GM12878 (cell line): Measurements from ENCODE around the gene HBQ1. TPM values are rescaled to one million over a fixed set of nuclear protein-coding genes. Genes with fewer than 3 reads are reported as not detected.

Experiments
- BRCA1 ChIP-seq: IDR thresholded peaks from 2 replicates; pipeline ENCODE4 v1.6.1; 2011; ENCODE audit warnings: low read depth, low read length, improper control_type of control experiment
- CEBPZ ChIP-seq: fragments of 150-350 bp; IDR thresholded peaks from 2 replicates; pipeline ENCODE4 v1.6.1; 2016; ENCODE audit warnings: low read depth, low read length
- E4F1 ChIP-seq: fragments of 450-650 bp; IDR thresholded peaks from 2 replicates; pipeline ENCODE4 v1.6.1; 2018; ENCODE audit warnings: borderline replicate concordance, mild to moderate bottlenecking; ENCODE audit not compliant: partially characterized antibody
- ESRRA ChIP-seq: IDR thresholded peaks from 2 replicates; pipeline ENCODE4 v1.6.1; 2012; ENCODE audit warnings: mild to moderate bottlenecking, low read length, improper control_type of control experiment
- HDGF ChIP-seq: fragments of 450-650 bp; IDR thresholded peaks from 2 replicates; pipeline ENCODE4 v1.6.1; 2016; ENCODE audit warnings: antibody characterized with exemption
- KDM1A ChIP-seq: fragments of 200-600 bp; sonication (generic); IDR thresholded peaks from 2 replicates; pipeline ENCODE4 v1.6.1; 2016; ENCODE audit warnings: borderline replicate concordance
- NFYA ChIP-seq: IDR thresholded peaks from 2 replicates; pipeline ENCODE4 v1.6.1; 2011; ENCODE audit warnings: low read depth, mild to moderate bottlenecking, low read length, improper control_type of control experiment, borderline replicate concordance
- NKRF ChIP-seq: fragments of 450-650 bp; conservative IDR thresholded peaks from 2 replicates; pipeline ENCODE4 v1.6.1; 2017; ENCODE audit warnings: mild to moderate bottlenecking, moderate library complexity
- PBX3 ChIP-seq: IDR thresholded peaks from 2 replicates; pipeline ENCODE4 v1.6.1; 2011; ENCODE audit warnings: mild to moderate bottlenecking, low read depth, low read length, moderate library complexity; ENCODE audit not compliant: insufficient replicate concordance
- SIX5 ChIP-seq: IDR thresholded peaks from 2 replicates; pipeline ENCODE4 v1.6.1; 2011; ENCODE audit warnings: mild to moderate bottlenecking, low read depth, low read length, moderate library complexity; ENCODE audit not compliant: severe bottlenecking
- WRNIP1 ChIP-seq: IDR thresholded peaks from 2 replicates; pipeline ENCODE4 v1.6.1; 2011; ENCODE audit warnings: low read depth, low read length, improper control_type of control experiment, borderline replicate concordance
- YBX1 ChIP-seq: fragments of 450-650 bp; IDR thresholded peaks from 2 replicates; pipeline ENCODE4 v1.6.1; 2016; ENCODE audit warnings: antibody characterized with exemption
- ZBTB33 ChIP-seq: fragments of 450-650 bp; IDR thresholded peaks from 2 replicates; pipeline ENCODE4 v1.6.1; 2017; ENCODE audit warnings: mild to moderate bottlenecking
- ZNF207 ChIP-seq: fragments of 450-650 bp; IDR thresholded peaks from 2 replicates; pipeline ENCODE4 v1.6.1; 2014; ENCODE audit warnings: antibody characterized with exemption, mild to moderate bottlenecking, borderline replicate concordance
- polyA plus RNA-seq, 11 experiments: library from polyadenylated mRNA; depleted of rRNA in 4 of 11; unstranded in 6 of 11; stranded (reverse) in 5 of 11; fragments of >200 nt; fragmentation: Nextera tagmentation in 4 of 11; fragmentation: Illumina TruSeq in 1 of 11; extraction: Ambion mirVana in 4 of 11; extraction: Trizol in 1 of 11; gene quantifications; 1 replicate in 1 of 11; 2 replicates in 10 of 11; pipeline versions ENCODE4 v1.2.1 to v1.2.3, GENCODE V29; 2011 to 2016; ENCODE audit warnings: inconsistent platforms in 2 of 11, missing spikeins in 2 of 11, low read depth in 1 of 11
- total RNA-seq, 4 experiments: library from RNA; depleted of rRNA in 3 of 4; stranded (reverse); fragments of >200 nt in 3 of 4; fragmentation: Illumina TruSeq in 1 of 4; extraction: Trizol in 1 of 4; gene quantifications; 2 replicates each; pipeline versions ENCODE4 v1.2.1 to v1.2.3, GENCODE V29; 2013 to 2021

HBQ1 gene
- total and polyA plus RNA-seq, 10 of the 15 experiments (the other 5 are each of a cell fraction or from before 2014, with no cell fraction given) = not detected

GRCh38 chr16:212999-213398, 32.7 kb downstream of the HBQ1 start (continued):
- no peak for TF ChIP-seq CEBPZ
- TF ChIP-seq WRNIP1 = no peak
- TF ChIP-seq NFYA = no peak
- TF ChIP-seq PBX3 = no peak
- TF ChIP-seq YBX1 = no peak
- TF ChIP-seq BRCA1 = no peak
- TF ChIP-seq ZNF207 = no peak
- no peak for TF ChIP-seq ESRRA
- TF ChIP-seq E4F1 = no peak
- no peak for TF ChIP-seq ZBTB33
- no peak for TF ChIP-seq SIX5
- no peak for TF ChIP-seq KDM1A
- no peak for TF ChIP-seq HDGF
- TF ChIP-seq NKRF = no peak
